Endodermal cell (in vitro differentiated cells): Measurements from ENCODE around the gene AQP5. TPM values are rescaled to one million over a fixed set of nuclear protein-coding genes. Genes with fewer than 3 reads are reported as not detected.
"Not testable (repeated sequence)": the region's sequence is repeated elsewhere in the genome, so short reads cannot be mapped to it uniquely, and the experiment has no call there.

Experiments used
- DNase-seq: peaks from one replicate; pipeline ENCODE4 v3.0.0-alpha.2; 2017
- H3K27ac ChIP-seq: 2 replicates; pipeline ENCODE4 v1.5.1; 2013; ENCODE audit warnings: mild to moderate bottlenecking, low read depth, low read length, moderate library complexity
- H3K27me3 ChIP-seq: 2 replicates; pipeline ENCODE4 v1.6.1; 2013; ENCODE audit warnings: mild to moderate bottlenecking, low read length, moderate library complexity; ENCODE audit not compliant: insufficient read depth, control insufficient read depth, poor library complexity, severe bottlenecking
- H3K36me3 ChIP-seq: 2 replicates; pipeline ENCODE4 v1.7.0; 2013; ENCODE audit warnings: mild to moderate bottlenecking, low read length, moderate library complexity; ENCODE audit not compliant: control insufficient read depth, insufficient read depth
- H3K4me1 ChIP-seq: one replicate; pipeline ENCODE4 v1.7.0; 2013; ENCODE audit warnings: low read length; ENCODE audit not compliant: control insufficient read depth, insufficient read depth
- H3K4me3 ChIP-seq: 2 replicates; pipeline ENCODE4 v1.5.1; 2013; ENCODE audit warnings: mild to moderate bottlenecking, low read length, moderate library complexity
- H3K9ac ChIP-seq: 2 replicates; pipeline ENCODE4 v1.6.1; 2013; ENCODE audit warnings: mild to moderate bottlenecking, low read length, moderate library complexity; ENCODE audit not compliant: poor library complexity, severe bottlenecking; ENCODE audit errors: extremely low read depth
- H3K9me3 ChIP-seq: 2 replicates; pipeline ENCODE4 v1.6.1; 2013; ENCODE audit warnings: mild to moderate bottlenecking, low read length, moderate library complexity; ENCODE audit not compliant: control insufficient read depth
- H3K27ac Mint-ChIP-seq: 2 replicates; pipeline ENCODE4 v1.8.0; 2020; ENCODE audit warnings: mixed read lengths
- H3K27me3 Mint-ChIP-seq: 2 replicates; pipeline ENCODE4 v1.8.0; 2021; ENCODE audit warnings: mild to moderate bottlenecking, mixed read lengths; ENCODE audit not compliant: insufficient read depth
- H3K36me3 Mint-ChIP-seq: 2 replicates; pipeline ENCODE4 v1.8.0; 2020; ENCODE audit warnings: low read depth, mixed read lengths
- H3K4me1 Mint-ChIP-seq: 2 replicates; pipeline ENCODE4 v1.8.0; 2020; ENCODE audit warnings: mixed read lengths
- H3K4me3 Mint-ChIP-seq: 2 replicates; pipeline ENCODE4 v1.8.0; 2020; ENCODE audit warnings: mild to moderate bottlenecking, moderate library complexity, mixed read lengths
- H3K9me3 Mint-ChIP-seq: 2 replicates; pipeline ENCODE4 v1.8.0; 2020; ENCODE audit warnings: mild to moderate bottlenecking, mixed read lengths
- WGBS, 2 experiments: methylation state at CpG; one replicate each; pipeline versions ENCODE4 v1.1.5 to v1.1.7; 2013; ENCODE audit warnings: missing lambda C conversion rate in 2 of 2, mixed read lengths in 1 of 2; ENCODE audit not compliant: insufficient coverage in 1 of 2, insufficient read length in 1 of 2; 5-methylcytosine and 5-hydroxymethylcytosine counted together
- total RNA-seq, 2 donors: library from RNA; stranded (reverse); fragmentation: NEBNext Ultra II Directional in 1 of 2; extraction: Animal tissue kit (Norgen Biotek cat#: 25700) in 1 of 2; gene quantifications; 2 replicates in 1 of 2; 3 replicates in 1 of 2; pipeline ENCODE4 v1.2.1, GENCODE V29; 2021
- TF ChIP-seq, protein P1 (sequence below): fragments of 200-600 bp; sonication (generic); conservative IDR thresholded peaks from 2 replicates; pipeline ENCODE4 v1.5.0; 2021; ENCODE audit warnings: antibody characterized with exemption, mild to moderate bottlenecking

The AQP5 gene
- total RNA-seq, 2 donors from 2014 or later = 0.62 to 0.77 TPM

DNA sequence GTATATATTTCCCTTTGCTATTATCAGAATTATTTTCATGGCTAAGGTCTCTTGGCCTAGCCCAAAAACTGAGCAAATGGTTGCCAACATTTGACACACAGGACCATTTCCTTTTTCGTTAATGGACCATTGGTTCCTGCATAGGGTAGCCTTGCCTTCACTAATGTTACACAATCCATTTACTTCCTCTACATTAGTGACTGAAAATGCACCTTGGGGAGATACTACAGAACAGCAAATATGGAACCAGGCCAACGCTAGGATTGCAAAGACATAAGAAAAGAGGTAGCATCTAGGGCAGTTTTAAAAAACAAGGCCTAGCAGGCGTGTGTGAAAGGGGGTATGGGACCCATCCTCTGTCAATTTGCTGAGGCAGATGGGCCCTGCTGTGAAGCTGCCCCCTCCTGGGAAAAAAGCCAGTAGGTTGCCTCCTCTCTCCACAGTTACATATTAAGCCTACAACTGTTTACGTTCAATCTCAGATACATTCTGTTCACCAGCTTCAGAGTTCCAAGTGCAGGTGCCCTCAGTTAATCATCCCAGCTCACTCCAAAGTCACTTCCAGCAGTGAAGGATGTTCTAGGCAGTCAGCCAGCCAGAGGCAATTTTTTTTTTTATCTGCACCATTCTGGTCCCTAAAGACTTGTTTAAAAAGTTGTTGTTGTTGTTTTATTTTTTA is 26.1 kb downstream of the AQP5 start:
- no peak overlapping the region for H3K4me3 Mint-ChIP-seq
- 89 to 100% methylated on average over 3 to 4 of the region's 4 CpGs for WGBS, 2 experiments
- TF ChIP-seq, protein P1, sequence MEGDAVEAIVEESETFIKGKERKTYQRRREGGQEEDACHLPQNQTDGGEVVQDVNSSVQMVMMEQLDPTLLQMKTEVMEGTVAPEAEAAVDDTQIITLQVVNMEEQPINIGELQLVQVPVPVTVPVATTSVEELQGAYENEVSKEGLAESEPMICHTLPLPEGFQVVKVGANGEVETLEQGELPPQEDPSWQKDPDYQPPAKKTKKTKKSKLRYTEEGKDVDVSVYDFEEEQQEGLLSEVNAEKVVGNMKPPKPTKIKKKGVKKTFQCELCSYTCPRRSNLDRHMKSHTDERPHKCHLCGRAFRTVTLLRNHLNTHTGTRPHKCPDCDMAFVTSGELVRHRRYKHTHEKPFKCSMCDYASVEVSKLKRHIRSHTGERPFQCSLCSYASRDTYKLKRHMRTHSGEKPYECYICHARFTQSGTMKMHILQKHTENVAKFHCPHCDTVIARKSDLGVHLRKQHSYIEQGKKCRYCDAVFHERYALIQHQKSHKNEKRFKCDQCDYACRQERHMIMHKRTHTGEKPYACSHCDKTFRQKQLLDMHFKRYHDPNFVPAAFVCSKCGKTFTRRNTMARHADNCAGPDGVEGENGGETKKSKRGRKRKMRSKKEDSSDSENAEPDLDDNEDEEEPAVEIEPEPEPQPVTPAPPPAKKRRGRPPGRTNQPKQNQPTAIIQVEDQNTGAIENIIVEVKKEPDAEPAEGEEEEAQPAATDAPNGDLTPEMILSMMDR = no peak

DNA sequence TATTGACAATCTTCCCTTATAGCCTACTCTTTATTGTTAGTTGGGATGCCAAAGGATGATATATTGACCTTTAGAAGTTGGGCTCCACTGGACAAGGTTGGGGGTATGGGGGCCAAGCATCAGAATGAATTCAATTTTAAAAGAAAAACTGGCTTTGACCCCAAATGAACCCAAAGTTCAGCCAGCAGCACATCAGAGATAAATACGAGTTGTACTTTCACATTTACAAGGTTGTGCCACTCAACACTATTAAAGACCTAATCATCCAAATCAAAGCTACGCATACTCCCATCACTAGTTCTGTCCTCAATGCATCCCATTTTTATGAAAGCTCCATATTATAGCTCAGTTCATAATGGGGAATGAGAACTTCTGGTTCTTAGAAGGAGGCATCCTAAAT is 27.7 kb downstream of the AQP5 start:
- H3K27ac Mint-ChIP-seq = not testable (repeated sequence)
- 75% methylated on average over 1 of the region's 2 CpGs; no CpG with 5 or more reads in 1 of the 2 experiments for WGBS, 2 experiments

More for the DNA sequence above, 26.1 kb downstream of the AQP5 start:
- Histone ChIP-seq H3K36me3 (peaks cover 40% of the 10 kb centered on the region), H3K9ac (no peak overlapping the region), H3K9me3 (no peaks in the 10 kb centered on the region), H3K27me3 (peaks cover 20% of the 10 kb centered on the region), H3K4me1 (peaks cover 26% of the 10 kb centered on the region), H3K4me3 (no peak overlapping the region), H3K27ac (no peak overlapping the region)
- H3K4me1 Mint-ChIP-seq = peaks cover 64% of the 10 kb centered on the region
- no peaks in the 10 kb centered on the region for H3K9me3 Mint-ChIP-seq
- no peaks in the 10 kb centered on the region for H3K27me3 Mint-ChIP-seq
- DNase-seq = peak; percentile 34
- peaks cover 17% of the 10 kb centered on the region for H3K36me3 Mint-ChIP-seq
- H3K27ac Mint-ChIP-seq = no peak overlapping the region

DNA sequence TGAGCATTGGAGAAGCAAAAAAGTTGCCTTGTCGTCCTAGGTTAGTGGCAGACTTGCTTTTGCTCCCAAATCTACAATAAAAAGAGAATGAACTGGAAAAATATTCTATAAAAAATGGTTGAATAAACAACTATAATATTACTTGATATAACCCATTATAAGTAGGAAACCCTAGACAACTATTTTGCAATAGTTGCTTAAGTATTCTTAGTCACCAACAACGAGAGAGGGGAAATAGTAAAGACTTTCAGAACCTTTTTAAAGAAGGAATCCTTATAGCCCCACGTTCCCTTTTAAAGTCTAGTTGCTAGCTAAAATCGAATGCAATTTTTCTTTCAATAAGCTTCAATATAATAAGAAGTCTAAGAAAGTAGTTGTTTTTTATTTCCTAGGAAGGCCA is 28.6 kb downstream of the AQP5 start:
- Mint-ChIP-seq H3K4me3 (no peak overlapping the region), H3K4me1 (peaks cover 51% of the 10 kb centered on the region)

More for the DNA sequence above, 27.7 kb downstream of the AQP5 start:
- DNase-seq = peak; percentile 36
- H3K27ac ChIP-seq, H3K9me3 ChIP-seq, H3K9me3 Mint-ChIP-seq, H3K27me3 Mint-ChIP-seq, H3K9ac ChIP-seq, H3K4me3 Mint-ChIP-seq, H3K4me3 ChIP-seq: not testable (repeated sequence)
- Histone ChIP-seq H3K36me3 (peaks cover 56% of the 10 kb centered on the region), H3K27me3 (peaks cover 14% of the 10 kb centered on the region), H3K4me1 (peaks cover 21% of the 10 kb centered on the region)
- Mint-ChIP-seq H3K36me3 (peaks cover 28% of the 10 kb centered on the region), H3K4me1 (peaks cover 60% of the 10 kb centered on the region)

More for the DNA sequence above, 28.6 kb downstream of the AQP5 start:
- TF ChIP-seq, protein P1 = no peak
- DNase-seq = no peak
- Histone ChIP-seq H3K4me3 (no peak overlapping the region), H3K27me3 (peaks cover 7% of the 10 kb centered on the region), H3K9me3 (no peaks in the 10 kb centered on the region), H3K27ac (no peak overlapping the region), H3K36me3 (peaks cover 65% of the 10 kb centered on the region), H3K9ac (no peak overlapping the region), H3K4me1 (peaks cover 12% of the 10 kb centered on the region)
- Mint-ChIP-seq H3K27ac (peak overlapping the region; percentile 41), H3K27me3 (no peaks in the 10 kb centered on the region), H3K36me3 (peaks cover 34% of the 10 kb centered on the region), H3K9me3 (no peaks in the 10 kb centered on the region)
- 94 to 100% methylated on average over 3 to 4 of the region's 4 CpGs for WGBS, 2 experiments
